ENCODE data around the gene TMPRSS4. TPM values are rescaled to one million over a fixed set of nuclear protein-coding genes. Genes with fewer than 3 reads are reported as not detected.

TMPRSS4 gene
- total RNA-seq, 1 donor from 2014 or later: not detected

DNA sequence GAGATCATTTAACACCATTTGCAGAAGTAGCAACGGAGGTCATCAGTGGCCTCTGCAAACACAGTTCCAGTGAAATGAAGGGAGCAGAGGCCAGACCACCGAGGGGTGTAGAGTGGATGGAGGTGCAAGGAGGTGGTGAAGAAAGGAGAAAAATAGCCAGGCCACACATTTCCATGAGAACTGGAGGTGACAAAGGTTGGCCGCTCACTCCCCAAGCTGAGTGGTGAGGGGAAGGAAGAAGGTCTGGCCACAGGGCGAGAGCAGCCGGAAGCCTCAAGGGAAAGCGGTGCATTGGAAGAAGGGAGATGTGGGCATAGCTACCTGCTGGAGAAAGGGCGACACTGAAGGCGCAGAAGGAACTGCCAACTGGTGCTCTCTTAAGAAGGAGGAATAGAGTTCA is 20.1 kb upstream of the TMPRSS4 start:
- no peaks in the 10 kb centered on the region for H3K9me3 Mint-ChIP-seq (ENCODE audit: unreplicated experiment)
- H3K27me3 Mint-ChIP-seq (ENCODE audit: unreplicated experiment): peaks cover 7% of the 10 kb centered on the region
- no peak for DNase-seq (ENCODE audit: low spot score)
- peaks cover 9% of the 10 kb centered on the region for H3K4me1 Mint-ChIP-seq (ENCODE audit: unreplicated experiment)
- H3K27ac Mint-ChIP-seq (ENCODE audit: unreplicated experiment): peak overlapping the region; percentile 7
- TF ChIP-seq, protein P1, sequence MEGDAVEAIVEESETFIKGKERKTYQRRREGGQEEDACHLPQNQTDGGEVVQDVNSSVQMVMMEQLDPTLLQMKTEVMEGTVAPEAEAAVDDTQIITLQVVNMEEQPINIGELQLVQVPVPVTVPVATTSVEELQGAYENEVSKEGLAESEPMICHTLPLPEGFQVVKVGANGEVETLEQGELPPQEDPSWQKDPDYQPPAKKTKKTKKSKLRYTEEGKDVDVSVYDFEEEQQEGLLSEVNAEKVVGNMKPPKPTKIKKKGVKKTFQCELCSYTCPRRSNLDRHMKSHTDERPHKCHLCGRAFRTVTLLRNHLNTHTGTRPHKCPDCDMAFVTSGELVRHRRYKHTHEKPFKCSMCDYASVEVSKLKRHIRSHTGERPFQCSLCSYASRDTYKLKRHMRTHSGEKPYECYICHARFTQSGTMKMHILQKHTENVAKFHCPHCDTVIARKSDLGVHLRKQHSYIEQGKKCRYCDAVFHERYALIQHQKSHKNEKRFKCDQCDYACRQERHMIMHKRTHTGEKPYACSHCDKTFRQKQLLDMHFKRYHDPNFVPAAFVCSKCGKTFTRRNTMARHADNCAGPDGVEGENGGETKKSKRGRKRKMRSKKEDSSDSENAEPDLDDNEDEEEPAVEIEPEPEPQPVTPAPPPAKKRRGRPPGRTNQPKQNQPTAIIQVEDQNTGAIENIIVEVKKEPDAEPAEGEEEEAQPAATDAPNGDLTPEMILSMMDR (IDR thresholded peaks at IDR 0.05; ENCODE audit: unreplicated experiment): no peak
- no peaks in the 10 kb centered on the region for H3K36me3 Mint-ChIP-seq (ENCODE audit: low read depth, unreplicated experiment)
- peak overlapping the region; percentile 1 for H3K4me3 Mint-ChIP-seq (ENCODE audit: unreplicated experiment)

DNA sequence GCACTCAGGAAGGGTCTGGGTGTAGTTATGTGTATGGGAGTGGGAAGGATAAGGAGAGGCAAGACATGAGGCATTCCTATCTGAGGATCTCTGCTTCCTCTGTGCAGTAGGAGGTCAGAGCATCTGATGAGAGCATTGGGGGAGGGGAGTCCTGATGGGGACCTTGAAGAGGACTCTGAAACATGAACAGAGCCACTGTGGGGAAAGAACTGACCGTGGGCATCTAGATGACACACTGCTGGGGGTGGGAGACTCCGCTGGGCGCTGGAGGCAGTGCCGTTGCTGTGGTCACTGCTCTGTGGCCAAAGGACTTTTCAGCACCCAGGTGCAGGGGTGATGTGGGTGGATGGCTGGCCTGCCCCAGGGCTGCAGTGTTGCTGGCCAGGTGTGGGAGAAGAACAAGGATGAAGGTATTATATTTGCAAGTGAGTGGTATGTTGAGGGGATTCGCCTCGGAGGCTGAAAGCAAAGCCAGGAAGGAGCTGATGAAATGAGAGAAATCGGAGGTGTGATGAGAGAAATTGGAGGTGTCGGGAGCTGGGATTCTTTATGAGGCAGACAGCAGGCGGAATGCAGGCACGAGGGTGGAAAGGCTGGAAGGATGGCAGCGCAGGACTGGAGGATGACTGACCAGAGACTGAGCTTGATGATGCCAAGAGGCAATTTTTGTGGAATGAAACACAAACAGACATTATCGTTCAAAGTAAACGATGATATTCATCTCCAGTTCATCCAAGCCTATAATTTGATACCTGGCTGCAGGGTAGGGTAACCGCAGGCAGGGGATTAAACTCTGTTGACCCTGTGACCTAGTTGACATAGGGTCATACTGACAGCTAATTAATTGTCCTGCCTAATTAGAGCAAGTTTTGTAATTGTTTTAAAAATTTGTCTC is 19.4 kb upstream of the TMPRSS4 start:
- H3K27me3 Mint-ChIP-seq (ENCODE audit: unreplicated experiment): peaks cover 6% of the 10 kb centered on the region
- TF ChIP-seq, protein P1 (IDR thresholded peaks at IDR 0.05; ENCODE audit: unreplicated experiment): no peak
- no peaks in the 10 kb centered on the region for H3K36me3 Mint-ChIP-seq (ENCODE audit: low read depth, unreplicated experiment)
- H3K4me3 Mint-ChIP-seq (ENCODE audit: unreplicated experiment): no peak overlapping the region
- no peaks in the 10 kb centered on the region for H3K9me3 Mint-ChIP-seq (ENCODE audit: unreplicated experiment)
- no peak for DNase-seq (ENCODE audit: low spot score)
- H3K27ac Mint-ChIP-seq (ENCODE audit: unreplicated experiment): no peak overlapping the region
- peaks cover 9% of the 10 kb centered on the region for H3K4me1 Mint-ChIP-seq (ENCODE audit: unreplicated experiment)

DNA sequence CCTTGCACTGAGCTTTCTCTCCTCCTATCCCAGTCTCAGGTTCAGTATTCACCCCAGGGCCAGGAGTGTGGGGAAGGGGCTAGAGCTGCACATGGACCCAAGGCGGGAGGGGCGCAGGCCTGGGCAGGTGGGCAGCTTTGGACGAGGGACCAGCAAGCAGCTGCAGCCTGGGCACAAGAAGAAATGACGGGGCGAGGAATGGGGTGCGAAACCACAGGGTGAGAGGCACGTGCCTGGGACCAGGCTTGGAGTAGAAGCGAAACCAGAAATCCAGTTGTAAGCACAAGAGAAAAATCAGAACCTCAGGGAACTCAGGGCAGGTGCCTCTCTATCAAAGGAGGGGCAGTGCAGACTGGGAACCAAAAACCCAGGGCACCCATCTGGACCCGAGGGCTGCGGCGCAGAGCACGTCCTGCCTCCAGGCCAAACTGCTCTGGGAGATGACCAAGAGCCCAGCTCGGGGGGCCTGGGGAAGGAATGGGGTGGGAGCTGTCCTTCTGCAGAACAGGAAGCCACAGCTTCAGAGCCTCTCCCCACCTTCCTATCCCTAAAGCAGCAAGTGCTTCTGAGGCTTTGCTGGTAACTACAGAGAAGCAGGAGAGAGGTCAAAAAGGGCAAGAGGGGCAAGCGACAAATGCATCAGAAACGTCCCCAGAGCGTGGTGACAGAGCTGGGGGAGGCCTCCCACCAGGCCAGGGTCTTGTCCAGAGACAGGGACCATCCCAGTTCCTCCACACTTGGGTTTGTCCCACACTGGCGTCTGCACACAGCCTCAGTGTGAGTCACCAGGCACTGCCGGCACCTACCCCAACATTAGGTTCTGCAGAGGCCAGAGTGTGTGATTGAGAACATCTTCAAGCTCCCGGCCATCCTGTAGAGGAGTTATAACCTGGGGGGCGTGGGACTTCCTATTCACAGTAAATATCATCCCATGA is 18.3 kb upstream of the TMPRSS4 start:
- H3K4me1 Mint-ChIP-seq (ENCODE audit: unreplicated experiment): peaks cover 9% of the 10 kb centered on the region
- no peaks in the 10 kb centered on the region for H3K36me3 Mint-ChIP-seq (ENCODE audit: low read depth, unreplicated experiment)
- DNase-seq (ENCODE audit: low spot score): no peak
- no peaks in the 10 kb centered on the region for H3K9me3 Mint-ChIP-seq (ENCODE audit: unreplicated experiment)
- no peak overlapping the region for H3K27ac Mint-ChIP-seq (ENCODE audit: unreplicated experiment)
- TF ChIP-seq, protein P1 (IDR thresholded peaks at IDR 0.05; ENCODE audit: unreplicated experiment): no peak
- peaks cover 4% of the 10 kb centered on the region for H3K27me3 Mint-ChIP-seq (ENCODE audit: unreplicated experiment)
- H3K4me3 Mint-ChIP-seq (ENCODE audit: unreplicated experiment): no peak overlapping the region

DNA sequence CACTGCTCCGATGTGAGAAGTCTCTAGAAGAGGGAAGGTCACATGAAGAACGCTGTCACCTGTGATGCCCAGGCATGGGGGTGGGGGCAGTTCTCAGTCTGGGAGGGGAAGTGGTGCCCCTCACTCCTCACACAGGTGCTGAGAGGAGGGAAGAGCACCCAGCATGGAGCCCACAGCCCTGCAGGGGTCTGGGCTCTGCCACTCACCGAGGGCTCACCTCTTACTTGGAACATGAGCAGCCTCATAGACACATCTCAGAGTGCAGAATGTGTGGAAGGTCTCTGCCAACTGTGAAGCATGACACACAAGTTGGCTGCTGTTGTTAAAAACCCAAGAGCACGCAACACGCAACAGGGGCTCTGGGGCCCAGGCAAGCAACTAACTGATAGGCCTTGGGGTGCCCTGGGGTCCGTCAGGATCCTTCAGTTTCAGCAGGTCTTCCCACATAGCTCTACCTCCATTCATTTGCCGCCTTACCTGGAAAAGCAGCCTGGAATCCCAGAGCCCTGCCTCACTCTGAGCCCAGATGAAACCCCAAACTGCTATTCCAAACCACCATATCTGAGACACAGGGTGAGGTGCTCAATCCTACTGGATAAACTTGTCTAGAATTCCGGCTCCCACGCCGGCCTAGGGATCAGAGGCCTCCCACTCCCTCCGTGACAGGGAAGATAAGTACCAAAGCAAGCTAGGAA is 17.5 kb upstream of the TMPRSS4 start:
- TF ChIP-seq, protein P1 (IDR thresholded peaks at IDR 0.05; ENCODE audit: unreplicated experiment): no peak
- Mint-ChIP-seq H3K27me3 (ENCODE audit: unreplicated experiment) (peaks cover 4% of the 10 kb centered on the region), H3K36me3 (ENCODE audit: low read depth, unreplicated experiment) (no peaks in the 10 kb centered on the region), H3K4me1 (ENCODE audit: unreplicated experiment) (peaks cover 15% of the 10 kb centered on the region), H3K4me3 (ENCODE audit: unreplicated experiment) (no peak overlapping the region), H3K27ac (ENCODE audit: unreplicated experiment) (no peak overlapping the region), H3K9me3 (ENCODE audit: unreplicated experiment) (no peaks in the 10 kb centered on the region)
- no peak for DNase-seq (ENCODE audit: low spot score)

Data from endothelial cell (in vitro differentiated cells).